Measurements from ENCODE around the gene NLGN1.
"Not testable (repeated sequence)": the region's sequence is repeated elsewhere in the genome, so short reads cannot be mapped to it uniquely, and the experiment has no call there.

Gene NLGN1

GRCh38 chr3:173531602-173532001 lies 134.1 kb downstream of the NLGN1 start:
- no peak for DNase-seq
- in situ Hi-C loops (cut with HindIII; ENCODE audit: low pct_ligation_motif_present, low pct_unique_long_range_greater_than_20kb, low sequenced_read_pairs) = no loop called here

- in situ Hi-C loops (cut with HindIII; ENCODE audit: low pct_ligation_motif_present, low pct_unique_long_range_greater_than_20kb, low sequenced_read_pairs) = no loop called here
- no peak for DNase-seq
Measured at GRCh38 chr3:173538410-173538809, 140.9 kb downstream of the NLGN1 start.

- in situ Hi-C loops (cut with HindIII; ENCODE audit: low pct_ligation_motif_present, low pct_unique_long_range_greater_than_20kb, low sequenced_read_pairs); DNase-seq: not testable (repeated sequence)
Measured at GRCh38 chr3:173545590-173545989, 148.0 kb downstream of the NLGN1 start.

- in situ Hi-C loops (cut with HindIII; ENCODE audit: low pct_ligation_motif_present, low pct_unique_long_range_greater_than_20kb, low sequenced_read_pairs) = no loop called here
- no peak for DNase-seq
Measured at GRCh38 chr3:173547070-173547469, 149.5 kb downstream of the NLGN1 start.

GRCh38 chr3:173548261-173548660 lies 150.7 kb downstream of the NLGN1 start:
- in situ Hi-C loops (cut with HindIII; ENCODE audit: low pct_ligation_motif_present, low pct_unique_long_range_greater_than_20kb, low sequenced_read_pairs) = no loop called here
- DNase-seq = peak; percentile 65

- DNase-seq = peak; percentile 39
- in situ Hi-C loops (cut with HindIII; ENCODE audit: low pct_ligation_motif_present, low pct_unique_long_range_greater_than_20kb, low sequenced_read_pairs) = no loop called here
Measured at GRCh38 chr3:173552526-173552925, 155.0 kb downstream of the NLGN1 start.

GRCh38 chr3:173553635-173554280 lies 156.2 kb downstream of the NLGN1 start:
- in situ Hi-C loops (cut with HindIII; ENCODE audit: low pct_ligation_motif_present, low pct_unique_long_range_greater_than_20kb, low sequenced_read_pairs) = no loop called here
- DNase-seq = peak; percentile 65

GRCh38 chr3:173556546-173556945 lies 159.0 kb downstream of the NLGN1 start:
- DNase-seq = no peak
- in situ Hi-C loops (cut with HindIII; ENCODE audit: low pct_ligation_motif_present, low pct_unique_long_range_greater_than_20kb, low sequenced_read_pairs) = no loop called here

GRCh38 chr3:173567997-173568396 lies 170.5 kb downstream of the NLGN1 start:
- in situ Hi-C loops (cut with HindIII; ENCODE audit: low pct_ligation_motif_present, low pct_unique_long_range_greater_than_20kb, low sequenced_read_pairs) = no loop called here
- DNase-seq = no peak

GRCh38 chr3:173568623-173569022 lies 171.1 kb downstream of the NLGN1 start:
- in situ Hi-C loops (cut with HindIII; ENCODE audit: low pct_ligation_motif_present, low pct_unique_long_range_greater_than_20kb, low sequenced_read_pairs) = no loop called here
- no peak for DNase-seq

- in situ Hi-C loops (cut with HindIII; ENCODE audit: low pct_ligation_motif_present, low pct_unique_long_range_greater_than_20kb, low sequenced_read_pairs) = no loop called here
- DNase-seq = no peak
Measured at GRCh38 chr3:173583496-173583895, 186.0 kb downstream of the NLGN1 start.

- DNase-seq = peak; percentile 71
Measured at GRCh38 chr3:173584093-173584837, 186.7 kb downstream of the NLGN1 start.

GRCh38 chr3:173584838-173585831 lies 187.6 kb downstream of the NLGN1 start:
- in situ Hi-C loops (cut with HindIII; ENCODE audit: low pct_ligation_motif_present, low pct_unique_long_range_greater_than_20kb, low sequenced_read_pairs) = no loop called here
- DNase-seq = peak; percentile 75

More at GRCh38 chr3:173584093-173584837, 186.7 kb downstream of the NLGN1 start:
- in situ Hi-C loops (cut with HindIII; ENCODE audit: low pct_ligation_motif_present, low pct_unique_long_range_greater_than_20kb, low sequenced_read_pairs) = no loop called here

GRCh38 chr3:173586166-173586565 lies 188.6 kb downstream of the NLGN1 start:
- in situ Hi-C loops (cut with HindIII; ENCODE audit: low pct_ligation_motif_present, low pct_unique_long_range_greater_than_20kb, low sequenced_read_pairs) = no loop called here
- peak; percentile 62 for DNase-seq

- no peak for DNase-seq
- in situ Hi-C loops (cut with HindIII; ENCODE audit: low pct_ligation_motif_present, low pct_unique_long_range_greater_than_20kb, low sequenced_read_pairs) = no loop called here
Measured at GRCh38 chr3:173587055-173587454, 189.5 kb downstream of the NLGN1 start.

GRCh38 chr3:173588556-173588955 lies 191.0 kb downstream of the NLGN1 start:
- no peak for DNase-seq
- in situ Hi-C loops (cut with HindIII; ENCODE audit: low pct_ligation_motif_present, low pct_unique_long_range_greater_than_20kb, low sequenced_read_pairs) = no loop called here

- in situ Hi-C loops (cut with HindIII; ENCODE audit: low pct_ligation_motif_present, low pct_unique_long_range_greater_than_20kb, low sequenced_read_pairs) = no loop called here
- DNase-seq = no peak
Measured at GRCh38 chr3:173589116-173589515, 191.6 kb downstream of the NLGN1 start.

GRCh38 chr3:173591401-173591800 lies 193.9 kb downstream of the NLGN1 start:
- in situ Hi-C loops (cut with HindIII; ENCODE audit: low pct_ligation_motif_present, low pct_unique_long_range_greater_than_20kb, low sequenced_read_pairs) = no loop called here
- DNase-seq = no peak

GRCh38 chr3:173594881-173595280 lies 197.3 kb downstream of the NLGN1 start:
- DNase-seq; in situ Hi-C loops (cut with HindIII; ENCODE audit: low pct_ligation_motif_present, low pct_unique_long_range_greater_than_20kb, low sequenced_read_pairs): not testable (repeated sequence)
